Fibroblast of lung (primary cell): ENCODE measurements around the gene NCR2.

ENCODE experiments used
- EZH2 ChIP-seq: IDR thresholded peaks from 2 replicates; pipeline ENCODE4 v1.5.1; 2012; ENCODE audit warnings: low read length, control low read depth, mild to moderate bottlenecking; ENCODE audit errors: missing control alignments
- TF ChIP-seq, protein P1 (sequence below), 2 donors: IDR thresholded peaks in 1 of 2; conservative IDR thresholded peaks in 1 of 2; 1 replicate in 1 of 2; 2 replicates in 1 of 2; pipeline ENCODE4 v1.5.1; 2011 to 2012; ENCODE audit warnings: low read length in 2 of 2, control low read depth in 1 of 2, inconsistent platforms in 1 of 2, low read depth in 1 of 2, mild to moderate bottlenecking in 1 of 2

DNA sequence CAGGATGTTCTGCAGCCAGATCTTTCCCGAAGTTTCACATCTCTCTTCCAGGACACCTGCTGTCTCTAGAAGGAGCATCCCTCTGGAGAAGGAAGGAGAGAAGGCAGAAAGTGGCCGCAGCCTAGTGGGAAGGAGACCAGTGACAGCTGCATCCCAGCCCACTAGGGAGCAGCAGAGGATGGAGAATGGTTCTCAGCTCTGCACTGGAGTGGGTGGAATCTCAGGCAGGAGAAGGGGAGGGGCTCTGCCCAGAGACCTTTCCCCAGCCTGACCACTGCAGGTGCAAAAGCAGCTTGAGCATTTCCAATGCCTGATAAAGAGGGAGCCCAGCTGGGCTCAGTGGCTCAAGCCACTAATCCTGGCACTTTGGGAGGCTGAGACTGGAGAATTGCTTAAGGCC is 32.3 kb downstream of the NCR2 start:
- no peak for TF ChIP-seq EZH2
- TF ChIP-seq, protein P1, sequence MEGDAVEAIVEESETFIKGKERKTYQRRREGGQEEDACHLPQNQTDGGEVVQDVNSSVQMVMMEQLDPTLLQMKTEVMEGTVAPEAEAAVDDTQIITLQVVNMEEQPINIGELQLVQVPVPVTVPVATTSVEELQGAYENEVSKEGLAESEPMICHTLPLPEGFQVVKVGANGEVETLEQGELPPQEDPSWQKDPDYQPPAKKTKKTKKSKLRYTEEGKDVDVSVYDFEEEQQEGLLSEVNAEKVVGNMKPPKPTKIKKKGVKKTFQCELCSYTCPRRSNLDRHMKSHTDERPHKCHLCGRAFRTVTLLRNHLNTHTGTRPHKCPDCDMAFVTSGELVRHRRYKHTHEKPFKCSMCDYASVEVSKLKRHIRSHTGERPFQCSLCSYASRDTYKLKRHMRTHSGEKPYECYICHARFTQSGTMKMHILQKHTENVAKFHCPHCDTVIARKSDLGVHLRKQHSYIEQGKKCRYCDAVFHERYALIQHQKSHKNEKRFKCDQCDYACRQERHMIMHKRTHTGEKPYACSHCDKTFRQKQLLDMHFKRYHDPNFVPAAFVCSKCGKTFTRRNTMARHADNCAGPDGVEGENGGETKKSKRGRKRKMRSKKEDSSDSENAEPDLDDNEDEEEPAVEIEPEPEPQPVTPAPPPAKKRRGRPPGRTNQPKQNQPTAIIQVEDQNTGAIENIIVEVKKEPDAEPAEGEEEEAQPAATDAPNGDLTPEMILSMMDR (conservative IDR thresholded peaks at IDR 0.05 in 1 of 2, IDR thresholded peaks at IDR 0.05 in 1 of 2; ENCODE audit: low read depth in 1 of 2, low read length in 2 of 2): peak; percentile 50 to 82
